GM12878 (cell line): ENCODE data around the gene FAM118B. TPM values are rescaled to one million over a fixed set of nuclear protein-coding genes. Genes with fewer than 3 reads are reported as not detected.

Experiments used
- ATAC-seq: fragments of 200-7000 bp; cut with Tn5 transposase; 3 replicates; pipeline ENCODE4 v1.9.1; 2020; ENCODE audit warnings: mild to moderate bottlenecking, moderate library complexity
- BruUV-seq: library from RNA; stranded (reverse); fragments of 400-500 nt; replicated peaks from 2 replicates; lab custom pipeline; 2021; lab: Mats Ljungman, UMichigan
- CTCF ChIA-PET: fragments of 300-600 bp; sonication (Branson Sonifier 250); formaldehyde crosslinking; extraction: SDS; loops from one replicate; lab custom pipeline; 2021; ENCODE audit warnings: inconsistent platforms; lab: Yijun Ruan, JAX
- POLR2A ChIA-PET: fragments of 350-600 bp; formaldehyde crosslinking; extraction: SDS; loops from one replicate; lab custom pipeline; 2021; ENCODE audit warnings: inconsistent platforms; lab: Charles Lee
- RAD21 ChIA-PET: fragments of 300-600 bp; sonication (Branson Sonifier 250); formaldehyde crosslinking; loops from one replicate; lab custom pipeline; 2023; ENCODE audit warnings: antibody characterized with exemption; ENCODE audit not compliant: unreplicated experiment; lab: Charles Lee
- SMC1A ChIA-PET: fragments of 300-600 bp; sonication (Branson Sonifier 250); formaldehyde crosslinking; loops from one replicate; lab custom pipeline; 2023; ENCODE audit not compliant: unreplicated experiment, uncharacterized antibody; lab: Charles Lee
- DNase-seq: peaks from one replicate; pipeline ENCODE4 v3.0.0-alpha.2; 2011; ENCODE audit warnings: low read depth, low spot score
- FAIRE-seq: peaks from 3 replicates; lab custom pipeline; 2011; peaks lifted over from hg19 to GRCh38; lab: Jason Lieb, UNC
- H2AFZ ChIP-seq: 2 replicates; pipeline ENCODE4 v1.6.0; 2011; ENCODE audit warnings: low read depth, low read length, control low read depth; ENCODE audit not compliant: control insufficient read depth
- H3K27ac ChIP-seq: 2 replicates; pipeline ENCODE4 v1.5.1; 2011; ENCODE audit warnings: control low read depth; ENCODE audit not compliant: control insufficient read depth, insufficient read depth
- H3K27me3 ChIP-seq, 2 experiments: replicated peaks in 1 of 2; 2 replicates each; pipeline versions ENCODE4 v1.6.0 to v1.6.1; 2011; ENCODE audit warnings: low read length in 1 of 2; ENCODE audit not compliant: control insufficient read depth in 2 of 2, insufficient read depth in 2 of 2
- H3K36me3 ChIP-seq, 2 experiments: 2 replicates each; pipeline ENCODE4 v1.5.1; 2011; ENCODE audit warnings: low read length in 1 of 2; ENCODE audit not compliant: control insufficient read depth in 2 of 2, insufficient read depth in 2 of 2
- H3K4me1 ChIP-seq: 2 replicates; pipeline ENCODE4 v1.6.1; 2011; ENCODE audit warnings: mild to moderate bottlenecking, low read length, moderate library complexity, mixed read lengths; ENCODE audit not compliant: control insufficient read depth, insufficient read depth
- H3K4me2 ChIP-seq: 2 replicates; pipeline ENCODE4 v1.6.0; 2011; ENCODE audit warnings: control low read depth; ENCODE audit not compliant: control insufficient read depth, insufficient read depth
- H3K4me3 ChIP-seq: fragments of 200-600 bp; sonication (generic); 2 replicates; pipeline ENCODE4 v1.5.1; 2016
- H3K79me2 ChIP-seq: 2 replicates; pipeline ENCODE4 v1.6.0; 2011; ENCODE audit warnings: low read length; ENCODE audit not compliant: control insufficient read depth, insufficient read depth
- H3K9ac ChIP-seq: 2 replicates; pipeline ENCODE4 v1.8.0; 2011; ENCODE audit warnings: low read length, control low read depth, mixed read lengths; ENCODE audit not compliant: control insufficient read depth, insufficient read depth
- H3K9me3 ChIP-seq: replicated peaks from 3 replicates; pipeline ENCODE4 v1.5.1; 2011; ENCODE audit warnings: mild to moderate bottlenecking, low read length; ENCODE audit not compliant: control insufficient read depth, insufficient read depth
- H4K20me1 ChIP-seq: 2 replicates; pipeline ENCODE4 v1.6.0; 2011; ENCODE audit not compliant: control insufficient read depth, insufficient read depth
- PML ChIP-seq: IDR thresholded peaks from 2 replicates; pipeline ENCODE4 v1.6.1; 2012; ENCODE audit warnings: low read length, inconsistent platforms
- REST ChIP-seq: IDR thresholded peaks from 2 replicates; pipeline ENCODE4 v1.6.1; 2012; ENCODE audit warnings: mild to moderate bottlenecking, low read depth, low read length
- SIN3A ChIP-seq: IDR thresholded peaks from 2 replicates; pipeline ENCODE4 v1.6.1; 2012; ENCODE audit warnings: low read depth, low read length, improper control_type of control experiment
- SMC3 ChIP-seq: IDR thresholded peaks from 2 replicates; pipeline ENCODE4 v1.6.1; 2011; ENCODE audit warnings: low read length, improper control_type of control experiment, borderline replicate concordance
- SUPT20H ChIP-seq: IDR thresholded peaks from 2 replicates; pipeline ENCODE4 v1.6.1; 2011; ENCODE audit warnings: low read depth, mild to moderate bottlenecking, low read length, moderate library complexity, borderline replicate concordance; ENCODE audit not compliant: control insufficient read depth
- WGBS: methylation state at CpG from one replicate; pipeline ENCODE4 v1.1.6; 2016; ENCODE audit warnings: low lambda C conversion rate; ENCODE audit not compliant: insufficient replicate concordance, insufficient coverage; ENCODE audit errors: missing lambda C conversion rate; 5-methylcytosine and 5-hydroxymethylcytosine counted together
- in situ Hi-C: fragments of 300-500 bp; cut with MboI; formaldehyde crosslinking; loops from 9 replicates; pipeline ENCODE4 v1.14.3; 2018; ENCODE audit warnings: mixed read lengths
- intact Hi-C: fragments of 100-400 bp; cut with micrococcal nuclease; formaldehyde crosslinking; loops from one replicate; pipeline ENCODE4 v1.14.2; 2022; ENCODE audit not compliant: unreplicated experiment
- polyA plus RNA-seq, 11 experiments: library from polyadenylated mRNA; depleted of rRNA in 4 of 11; unstranded in 6 of 11; stranded (reverse) in 5 of 11; fragments of >200 nt; fragmentation: Nextera tagmentation in 4 of 11; fragmentation: Illumina TruSeq in 1 of 11; extraction: Ambion mirVana in 4 of 11; extraction: Trizol in 1 of 11; gene quantifications; 1 replicate in 1 of 11; 2 replicates in 10 of 11; pipeline versions ENCODE4 v1.2.1 to v1.2.3, GENCODE V29; 2011 to 2016; ENCODE audit warnings: inconsistent platforms in 2 of 11, missing spikeins in 2 of 11, low read depth in 1 of 11
- total RNA-seq, 4 experiments: library from RNA; depleted of rRNA in 3 of 4; stranded (reverse); fragments of >200 nt in 3 of 4; fragmentation: Illumina TruSeq in 1 of 4; extraction: Trizol in 1 of 4; gene quantifications; 2 replicates each; pipeline versions ENCODE4 v1.2.1 to v1.2.3, GENCODE V29; 2013 to 2021

Gene FAM118B
- total and polyA plus RNA-seq, 10 of the 15 experiments (the other 5 are each of a cell fraction or from before 2014, with no cell fraction given), result 12.8 to 29.7 (median 16.5) TPM

GRCh38 chr11:126232683-126233082 lies 21.1 kb downstream of the FAM118B start:
- CTCF ChIA-PET, result no interaction called here
- intact Hi-C loops, result no loop called here

More at GRCh38 chr11:126232683-126233082, 21.1 kb downstream of the FAM118B start:
- Histone ChIP-seq H3K9ac (no peak overlapping the region), H3K4me3 (no peak overlapping the region), H4K20me1 (no peaks in the 10 kb centered on the region), H2AFZ (no peak overlapping the region), H3K27me3 (no peaks in the 10 kb centered on the region), H3K4me2 (no peak overlapping the region), H3K27ac (no peak overlapping the region), H3K9me3 (no peaks in the 10 kb centered on the region), H3K36me3 (peaks cover 2 to 4% of the 10 kb centered on the region in 2 experiments; a peak in 3 of 4 replicates), H3K79me2 (no peaks in the 10 kb centered on the region), H3K4me1 (no peaks in the 10 kb centered on the region)
- RAD21 ChIA-PET, result no interaction called here
- 88% methylated on average over 3 of the region's 3 CpGs for WGBS
- SMC1A ChIA-PET, result no interaction called here
- ATAC-seq (no peak), FAIRE-seq (no peak), DNase-seq (no peak)
- TF ChIP-seq SUPT20H (no peak), PML (no peak), REST (no peak), SMC3 (no peak), SIN3A (no peak)
- no TSS peak for BruUV-seq
- POLR2A ChIA-PET, result no interaction called here
- in situ Hi-C loops, result no loop called here
